Naive thymus-derived CD4-positive, alpha-beta T cell (primary cell): Measurements from ENCODE around the gene KRT74. TPM values are rescaled to one million over a fixed set of nuclear protein-coding genes. Genes with fewer than 3 reads are reported as not detected.

ENCODE experiments used
- ATAC-seq: fragments of 150-1000 bp; cut with Tn5 transposase; 2 replicates; pipeline ENCODE4 v1.10.0; 2021; ENCODE audit warnings: mild to moderate bottlenecking, moderate library complexity
- CTCF ChIA-PET: fragments of 350-600 bp; sonication (Branson Sonifier 250); formaldehyde crosslinking; loops from one replicate; lab custom pipeline; 2021; ENCODE audit warnings: antibody characterized with exemption; lab: Charles Lee
- POLR2A ChIA-PET: fragments of 350-600 bp; sonication (Branson Sonifier 250); formaldehyde crosslinking; loops from one replicate; lab custom pipeline; 2021; ENCODE audit warnings: antibody characterized with exemption, inconsistent platforms; lab: Charles Lee
- DNase-seq, 9 donors: peaks; one replicate each; pipeline versions ENCODE4 v3.0.0 to v3.0.0-alpha.2; 2020 to 2022; ENCODE audit warnings: mixed read lengths in 1 of 9
- H3K27ac ChIP-seq: one replicate; pipeline ENCODE4 v1.7.0; 2013; ENCODE audit warnings: mild to moderate bottlenecking, low read depth, low read length, moderate library complexity
- H3K27me3 ChIP-seq, 2 donors: one replicate each; pipeline ENCODE4 v1.7.0; 2013; ENCODE audit warnings: low read length in 2 of 2, mild to moderate bottlenecking in 2 of 2, moderate library complexity in 2 of 2; ENCODE audit not compliant: control insufficient read depth in 2 of 2, insufficient read depth in 2 of 2
- H3K36me3 ChIP-seq, 3 experiments: 1 replicate in 2 of 3; 2 replicates in 1 of 3; pipeline ENCODE4 v1.7.0; 2013; ENCODE audit warnings: low read length in 3 of 3, mild to moderate bottlenecking in 3 of 3, moderate library complexity in 1 of 3; ENCODE audit not compliant: insufficient read depth in 3 of 3, control insufficient read depth in 2 of 3
- H3K4me1 ChIP-seq, 2 donors: one replicate each; pipeline ENCODE4 v1.7.0; 2013; ENCODE audit warnings: low read length in 2 of 2, mild to moderate bottlenecking in 2 of 2, moderate library complexity in 1 of 2; ENCODE audit not compliant: control insufficient read depth in 2 of 2, insufficient read depth in 2 of 2
- H3K4me3 ChIP-seq: 2 replicates; pipeline ENCODE4 v1.7.0; 2013; ENCODE audit warnings: mild to moderate bottlenecking, low read length
- H3K9me3 ChIP-seq, 3 experiments: 1 replicate in 2 of 3; 2 replicates in 1 of 3; pipeline ENCODE4 v1.7.0; 2013; ENCODE audit warnings: low read length in 3 of 3; ENCODE audit not compliant: control insufficient read depth in 2 of 3
- H3K27ac Mint-ChIP-seq, 9 donors: one replicate each; pipeline ENCODE4 v1.8.0; 2020 to 2022; ENCODE audit warnings: mixed read lengths in 9 of 9, mild to moderate bottlenecking in 8 of 9, moderate library complexity in 5 of 9, inconsistent platforms in 2 of 9
- H3K27me3 Mint-ChIP-seq, 5 donors: one replicate each; pipeline ENCODE4 v1.8.0; 2021 to 2022; ENCODE audit warnings: mixed read lengths in 5 of 5, mild to moderate bottlenecking in 1 of 5
- H3K36me3 Mint-ChIP-seq, 5 donors: one replicate each; pipeline ENCODE4 v1.8.0; 2020 to 2022; ENCODE audit warnings: mixed read lengths in 5 of 5, mild to moderate bottlenecking in 3 of 5, inconsistent platforms in 1 of 5
- H3K4me1 Mint-ChIP-seq, 7 donors: one replicate each; pipeline ENCODE4 v1.8.0; 2020 to 2022; ENCODE audit warnings: mixed read lengths in 7 of 7, mild to moderate bottlenecking in 3 of 7, inconsistent platforms in 1 of 7
- H3K4me3 Mint-ChIP-seq, 10 donors: one replicate each; pipeline ENCODE4 v1.8.0; 2020 to 2022; ENCODE audit warnings: mild to moderate bottlenecking in 10 of 10, mixed read lengths in 10 of 10, moderate library complexity in 6 of 10, inconsistent platforms in 2 of 10
- H3K9me3 Mint-ChIP-seq, 11 donors: one replicate each; pipeline ENCODE4 v1.8.0; 2020 to 2022; ENCODE audit warnings: mixed read lengths in 11 of 11, mild to moderate bottlenecking in 4 of 11, inconsistent platforms in 1 of 11, moderate library complexity in 1 of 11
- intact Hi-C, 2 donors: fragments of 100-400 bp; cut with micrococcal nuclease; formaldehyde crosslinking; loops; one replicate each; pipeline ENCODE4 v1.15.1; 2023
- polyA plus RNA-seq, 2 donors: library from polyadenylated mRNA; unstranded; fragments of 300-500 nt; fragmentation: Illumina TruSeq; gene quantifications; one replicate each; pipeline ENCODE4 v1.2.3, GENCODE V29; 2021
- total RNA-seq, 6 experiments: library from RNA in 5 of 6; stranded (reverse) in 5 of 6; gene quantifications; 1 replicate in 5 of 6; 2 replicates in 1 of 6; pipeline ENCODE4 v1.2.3 and lab custom pipeline; 2021 to 2026

Gene KRT74
- total and polyA plus RNA-seq, 7 experiments from 2014 or later, result 0.12 to 1.2 (median 0.90) TPM; not detected in 3

DNA sequence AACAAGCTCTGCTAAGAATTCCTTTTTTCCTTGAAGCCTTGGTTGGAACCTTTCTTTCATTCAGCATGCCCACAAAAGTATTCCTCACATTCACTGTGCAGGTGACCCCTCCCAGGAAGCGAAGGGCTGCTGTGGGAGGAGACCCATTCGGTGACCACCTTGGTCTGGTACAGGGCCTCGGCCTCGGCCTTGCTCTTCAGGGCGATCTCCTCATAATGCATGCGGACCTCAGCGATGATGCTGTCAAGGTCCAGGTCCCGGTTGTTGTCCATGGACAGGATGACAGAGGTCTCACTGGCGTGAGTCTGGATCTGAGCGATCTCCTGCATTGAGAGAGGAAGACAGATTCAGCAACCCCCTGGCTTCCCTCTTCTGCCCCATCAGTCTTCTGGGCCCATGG lies 3.1 kb downstream of the KRT74 start:
- H3K4me3 ChIP-seq, result no peak overlapping the region
- H3K4me3 Mint-ChIP-seq, result no peak overlapping the region
- peaks cover 0 to 7% (median 0%) of the 10 kb centered on the region in 7 donors for H3K4me1 Mint-ChIP-seq
- H3K9me3 Mint-ChIP-seq, result no peaks in the 10 kb centered on the region
- no peaks in the 10 kb centered on the region for H3K27me3 ChIP-seq
- no peak overlapping the region for H3K27ac Mint-ChIP-seq
- ChIA-PET CTCF (interaction anchor here (1.5 kb wide), 1 partner anchor 315 kb away, joined by 6 read pairs; no protein-coding TSS in a partner anchor), POLR2A (no interaction called here)
- H3K4me1 ChIP-seq, result peaks cover 0 to 26% of the 10 kb centered on the region in 2 donors
- DNase-seq (no peak), ATAC-seq (no peak)
- no peak overlapping the region for H3K27ac ChIP-seq
- intact Hi-C loops, result no loop called here
- H3K36me3 ChIP-seq, result no peaks in the 10 kb centered on the region
- H3K27me3 Mint-ChIP-seq, result peaks cover 0 to 13% (median 5%) of the 10 kb centered on the region in 5 donors
- no peaks in the 10 kb centered on the region for H3K36me3 Mint-ChIP-seq
- no peaks in the 10 kb centered on the region for H3K9me3 ChIP-seq

DNA sequence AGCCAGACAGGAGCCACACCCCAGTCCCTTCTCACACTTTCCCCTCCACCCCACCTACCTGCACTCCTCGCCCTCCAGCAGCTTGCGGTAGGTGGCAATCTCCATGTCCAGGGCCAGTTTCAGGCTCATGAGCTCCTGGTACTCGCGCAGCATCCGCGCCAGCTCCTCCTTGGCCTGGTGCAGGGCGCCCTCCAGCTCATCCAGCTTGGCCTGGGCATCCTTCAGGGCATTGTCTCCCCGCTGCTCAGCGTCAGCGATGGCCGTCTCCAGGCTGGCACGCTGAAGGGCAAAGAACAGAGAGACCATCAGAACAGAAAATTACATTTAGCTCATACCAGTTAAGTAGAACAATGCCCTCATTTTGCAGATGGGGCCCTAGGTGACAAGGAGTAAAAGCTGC lies 5.5 kb downstream of the KRT74 start:
- H3K27me3 ChIP-seq, result no peaks in the 10 kb centered on the region
- H3K4me3 ChIP-seq, result no peak overlapping the region
- Mint-ChIP-seq H3K4me1 (peaks cover 0 to 7% (median 0%) of the 10 kb centered on the region in 7 donors), H3K27ac (no peak overlapping the region), H3K27me3 (peaks cover 0 to 25% (median 12%) of the 10 kb centered on the region in 5 donors), H3K36me3 (no peaks in the 10 kb centered on the region), H3K9me3 (no peaks in the 10 kb centered on the region), H3K4me3 (no peak overlapping the region)
- peaks cover 0 to 26% of the 10 kb centered on the region in 2 donors for H3K4me1 ChIP-seq
- no peaks in the 10 kb centered on the region for H3K9me3 ChIP-seq
- CTCF ChIA-PET, result interaction anchor here (0.6 to 1.1 kb wide), 4 partner anchors 258 to 616 kb away, joined by 3 to 5 read pairs (median 4); partner anchors contain the start of gene ACVR1B
- POLR2A ChIA-PET, result no interaction called here
- H3K27ac ChIP-seq, result no peak overlapping the region
- no peaks in the 10 kb centered on the region for H3K36me3 ChIP-seq
- no peak for DNase-seq
- intact Hi-C loops, result no loop called here
- ATAC-seq, result no peak

DNA sequence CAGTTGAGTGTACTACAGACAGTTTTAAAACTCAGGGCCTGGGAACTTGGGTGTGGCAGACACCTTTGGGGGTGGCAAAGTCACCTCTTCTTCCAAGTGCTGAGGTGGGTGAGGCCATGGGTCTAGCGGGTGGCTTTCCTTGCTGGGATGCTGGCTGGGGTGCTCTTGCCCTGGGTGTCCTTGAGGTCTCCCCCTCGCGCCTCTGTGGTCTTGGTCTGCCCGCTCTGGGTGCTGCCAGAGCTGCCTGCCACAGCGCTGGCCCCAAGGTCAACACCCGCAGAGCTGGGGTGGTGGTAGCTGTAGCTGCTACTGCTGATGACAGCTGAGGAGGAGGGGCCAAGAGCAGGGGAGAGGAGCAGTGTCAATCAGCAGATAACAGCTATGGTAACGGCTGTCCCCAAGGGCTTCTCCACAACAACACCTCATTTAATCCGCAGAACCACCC lies 6.8 kb downstream of the KRT74 start:
- peaks cover 0 to 4% (median 0%) of the 10 kb centered on the region in 7 donors for H3K4me1 Mint-ChIP-seq
- intact Hi-C loops, result no loop called here
- Histone ChIP-seq H3K27ac (no peak overlapping the region), H3K4me3 (peak overlapping the region; percentile 35), H3K9me3 (no peaks in the 10 kb centered on the region), H3K4me1 (peaks cover 0 to 26% of the 10 kb centered on the region in 2 donors), H3K27me3 (no peaks in the 10 kb centered on the region), H3K36me3 (no peaks in the 10 kb centered on the region)
- peak overlapping the region in 1 of 10 donors; percentile 40 for H3K4me3 Mint-ChIP-seq
- H3K9me3 Mint-ChIP-seq, result no peaks in the 10 kb centered on the region
- ChIA-PET POLR2A (no interaction called here), CTCF (interaction anchor here (0.7 to 1.3 kb wide), 3 partner anchors 180 to 414 kb away, joined by 3 to 4 read pairs (median 3); no protein-coding TSS in a partner anchor)
- ATAC-seq (peak; percentile 89), DNase-seq (no peak)
- H3K27me3 Mint-ChIP-seq, result peaks cover 0 to 25% (median 5%) of the 10 kb centered on the region in 5 donors
- H3K36me3 Mint-ChIP-seq, result no peaks in the 10 kb centered on the region
- no peak overlapping the region for H3K27ac Mint-ChIP-seq

DNA sequence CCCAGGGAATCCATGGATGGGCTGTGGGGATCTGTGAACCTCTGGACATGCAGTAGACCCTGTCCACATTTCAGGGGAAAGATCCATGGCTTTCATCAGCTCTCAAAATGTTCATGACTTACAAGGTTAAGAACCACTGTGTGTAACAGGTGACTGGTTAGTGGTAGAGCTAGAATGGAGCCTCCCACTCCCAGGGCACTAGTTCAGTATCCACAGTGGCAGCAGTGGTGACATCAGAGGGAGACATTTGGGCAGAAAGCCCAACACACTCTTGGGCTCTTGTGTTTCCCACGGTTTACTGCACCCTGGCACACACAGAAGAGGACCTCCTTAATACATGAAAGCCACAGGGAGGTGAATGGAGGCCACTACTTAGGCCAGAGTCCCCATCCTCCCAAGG lies 9.1 kb downstream of the KRT74 start:
- POLR2A ChIA-PET, result no interaction called here
- H3K27ac ChIP-seq, result no peak overlapping the region
- Mint-ChIP-seq H3K27ac (no peak overlapping the region), H3K4me3 (no peak overlapping the region), H3K9me3 (no peaks in the 10 kb centered on the region), H3K36me3 (no peaks in the 10 kb centered on the region), H3K4me1 (peaks cover 0 to 12% (median 0%) of the 10 kb centered on the region in 7 donors), H3K27me3 (peaks cover 0 to 38% (median 0%) of the 10 kb centered on the region in 5 donors)
- ATAC-seq, result no peak
- H3K4me3 ChIP-seq, result no peak overlapping the region
- peaks cover 0 to 32% of the 10 kb centered on the region in 2 donors for H3K4me1 ChIP-seq
- CTCF ChIA-PET, result interaction anchor here (0.6 kb wide), 1 partner anchor 304 kb away, joined by 3 read pairs; no protein-coding TSS in a partner anchor
- no peak for DNase-seq
- H3K36me3 ChIP-seq, result no peaks in the 10 kb centered on the region
- intact Hi-C loops, result no loop called here
- no peaks in the 10 kb centered on the region for H3K27me3 ChIP-seq
- H3K9me3 ChIP-seq, result no peaks in the 10 kb centered on the region

DNA sequence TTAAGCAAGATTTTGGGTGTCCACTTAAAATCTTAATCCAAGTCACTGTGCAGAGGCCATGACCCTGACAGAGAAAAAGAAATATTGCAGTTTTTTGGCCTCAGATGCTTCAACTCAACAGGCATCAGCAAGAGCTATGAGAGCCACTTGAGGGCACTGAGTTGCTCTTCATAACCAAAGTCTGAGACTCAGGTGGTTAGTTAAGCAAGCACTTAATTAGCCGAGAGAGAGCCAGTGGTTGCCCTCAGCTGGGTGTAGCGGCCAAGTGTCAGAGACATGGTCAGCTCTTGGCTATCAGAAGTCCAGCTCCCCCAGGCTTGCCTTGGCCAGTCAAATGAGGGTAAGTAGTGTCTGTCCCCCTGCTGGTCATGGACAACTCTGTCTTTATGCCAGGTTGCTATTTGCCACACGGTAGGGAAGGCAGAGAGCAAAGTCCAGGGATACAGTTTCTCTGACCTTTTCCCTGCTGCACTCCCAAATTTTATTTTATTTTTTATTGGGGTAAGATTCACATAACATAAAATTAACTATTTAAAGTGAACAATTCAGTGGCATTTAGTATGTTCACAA lies 11.7 kb downstream of the KRT74 start:
- H3K9me3 ChIP-seq, result no peaks in the 10 kb centered on the region
- CTCF ChIA-PET, result interaction anchor here (1.2 kb wide), 1 partner anchor 315 kb away, joined by 5 read pairs; no protein-coding TSS in a partner anchor
- DNase-seq (no peak), ATAC-seq (no peak)
- H3K4me3 ChIP-seq, result no peak overlapping the region
- Mint-ChIP-seq H3K4me1 (peaks cover 0 to 20% (median 0%) of the 10 kb centered on the region in 7 donors), H3K9me3 (no peaks in the 10 kb centered on the region), H3K27ac (no peak overlapping the region), H3K27me3 (peaks cover 7 to 41% (median 9%) of the 10 kb centered on the region in 5 donors), H3K4me3 (no peak overlapping the region), H3K36me3 (no peaks in the 10 kb centered on the region)
- H3K4me1 ChIP-seq, result peaks cover 0 to 22% of the 10 kb centered on the region in 2 donors
- H3K27ac ChIP-seq, result no peak overlapping the region
- intact Hi-C loops, result no loop called here
- H3K36me3 ChIP-seq, result no peaks in the 10 kb centered on the region
- H3K27me3 ChIP-seq, result no peaks in the 10 kb centered on the region
- POLR2A ChIA-PET, result no interaction called here

DNA sequence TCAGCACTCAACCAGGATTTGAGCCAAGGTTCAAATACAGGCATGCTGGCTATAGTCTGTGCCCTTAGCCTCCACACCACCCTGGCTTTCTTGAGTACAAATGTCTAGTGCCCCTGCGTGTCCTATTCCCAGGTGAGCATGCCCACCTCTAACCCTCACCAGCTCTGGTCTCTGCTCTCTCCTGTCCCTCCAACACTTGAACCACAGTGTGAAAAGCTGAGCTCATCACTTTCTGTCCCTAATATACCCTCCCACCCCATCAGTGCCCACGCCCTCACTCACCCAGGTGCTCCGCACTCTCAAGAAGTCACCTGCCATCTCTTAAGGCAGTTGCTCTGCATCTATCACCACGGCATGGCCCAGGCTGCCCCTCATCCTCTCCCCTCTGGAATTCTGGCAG lies 13.7 kb downstream of the KRT74 start:
- H3K4me3 ChIP-seq, result no peak overlapping the region
- no peak for DNase-seq
- ChIA-PET CTCF (interaction anchor here (0.7 kb wide), 1 partner anchor 13 kb away, joined by 4 read pairs; no protein-coding TSS in a partner anchor), POLR2A (interaction anchor here (0.6 kb wide), 1 partner anchor 10 kb away, joined by 3 read pairs; no protein-coding TSS in a partner anchor)
- Mint-ChIP-seq H3K27me3 (peaks cover 7 to 37% (median 9%) of the 10 kb centered on the region in 5 donors), H3K36me3 (no peaks in the 10 kb centered on the region), H3K4me1 (peaks cover 0 to 34% (median 0%) of the 10 kb centered on the region in 7 donors), H3K9me3 (no peaks in the 10 kb centered on the region), H3K4me3 (no peak overlapping the region), H3K27ac (no peak overlapping the region)
- H3K27ac ChIP-seq, result no peak overlapping the region
- no peak for ATAC-seq
- peaks cover 0 to 31% of the 10 kb centered on the region in 2 donors for H3K4me1 ChIP-seq
- no peaks in the 10 kb centered on the region for H3K36me3 ChIP-seq
- no peaks in the 10 kb centered on the region for H3K9me3 ChIP-seq
- no peaks in the 10 kb centered on the region for H3K27me3 ChIP-seq
- intact Hi-C loops, result no loop called here
